K562 (cell line): ENCODE measurements around the gene RHOC. TPM values are rescaled to one million over a fixed set of nuclear protein-coding genes. Genes with fewer than 3 reads are reported as not detected.
A peak's percentile ranks its signal among the peaks of the same experiment; 100 is the strongest.

Experiments used
- CBFA2T3 ChIP-seq: fragments of 450-650 bp; IDR thresholded peaks from 2 replicates; pipeline ENCODE4 v1.6.1; 2017
- GTF2A2 ChIP-seq: IDR thresholded peaks from 2 replicates; pipeline ENCODE4 v1.6.1; 2016; ENCODE audit warnings: mild to moderate bottlenecking, missing genetic modification characterization, missing compliant biosample characterization
- HDGF ChIP-seq: fragments of 450-650 bp; IDR thresholded peaks from 2 replicates; pipeline ENCODE4 v1.6.1; 2016
- KDM5B ChIP-seq: fragments of 200-600 bp; sonication (generic); IDR thresholded peaks from 2 replicates; pipeline ENCODE4 v1.6.1; 2012; ENCODE audit warnings: low read depth, mild to moderate bottlenecking, moderate library complexity, low read length, control low read depth, inconsistent platforms; ENCODE audit not compliant: insufficient replicate concordance
- MAFK ChIP-seq: IDR thresholded peaks from 2 replicates; pipeline ENCODE4 v1.6.1; 2011; ENCODE audit warnings: low read length, improper control_type of control experiment
- NONO ChIP-seq, 2 experiments: fragments of 200-400 bp in 1 of 2; fragments of 450-650 bp in 1 of 2; formaldehyde crosslinking in 1 of 2; IDR thresholded peaks; 2 replicates each; pipeline ENCODE4 v1.6.1; 2017; ENCODE audit warnings: low read depth in 2 of 2, mild to moderate bottlenecking in 2 of 2, moderate library complexity in 2 of 2, low read length in 1 of 2
- RCOR1 ChIP-seq, 2 experiments: IDR thresholded peaks; 2 replicates each; pipeline ENCODE4 v1.6.1; 2012; ENCODE audit warnings: low read depth in 2 of 2, low read length in 2 of 2, borderline replicate concordance in 1 of 2, improper control_type of control experiment in 1 of 2
- SMARCA4 ChIP-seq: fragments of 450-650 bp; IDR thresholded peaks from 2 replicates; pipeline ENCODE4 v1.6.1; 2016
- SMARCE1 ChIP-seq: fragments of 450-650 bp; IDR thresholded peaks from 2 replicates; pipeline ENCODE4 v1.7.1; 2016; ENCODE audit warnings: mild to moderate bottlenecking
- TAF1 ChIP-seq: IDR thresholded peaks from 2 replicates; pipeline ENCODE4 v1.6.1; 2011; ENCODE audit warnings: mild to moderate bottlenecking, low read length, moderate library complexity; ENCODE audit not compliant: insufficient read depth, control insufficient read depth, severe bottlenecking; ENCODE audit errors: extremely low read depth
- TEAD4 ChIP-seq, 2 experiments: sonication (generic) in 1 of 2; formaldehyde crosslinking in 1 of 2; IDR thresholded peaks; 2 replicates each; pipeline versions ENCODE4 v1.6.1 to v1.8.0; 2012 to 2022; ENCODE audit warnings: borderline replicate concordance in 1 of 2, inconsistent platforms in 1 of 2, low read length in 1 of 2, mild to moderate bottlenecking in 1 of 2, missing genetic modification reagents in 1 of 2
- ZC3H11A ChIP-seq: IDR thresholded peaks from 2 replicates; pipeline ENCODE4 v1.6.1; 2012; ENCODE audit warnings: low read depth, low read length, improper control_type of control experiment
- ZEB2 ChIP-seq: fragments of 450-650 bp; IDR thresholded peaks from 2 replicates; pipeline ENCODE4 v1.6.1; 2016
- polyA plus RNA-seq, 8 experiments: library from polyadenylated mRNA; depleted of rRNA in 4 of 8; stranded (reverse) in 5 of 8; unstranded in 3 of 8; fragments of >200 nt; fragmentation: Nextera tagmentation in 2 of 8; fragmentation: Illumina TruSeq in 1 of 8; extraction: Ambion mirVana in 2 of 8; extraction: Trizol in 1 of 8; gene quantifications; 2 replicates each; pipeline versions ENCODE4 v1.2.1 to v1.2.3, GENCODE V29; 2011 to 2014; ENCODE audit warnings: inconsistent platforms in 1 of 8, missing spikeins in 1 of 8
- total RNA-seq, 7 experiments: library from RNA; depleted of rRNA in 6 of 7; stranded (reverse); fragments of >200 nt in 6 of 7; fragmentation: Illumina TruSeq in 2 of 7; extraction: Trizol in 2 of 7; gene quantifications; 2 replicates each; pipeline versions ENCODE4 v1.2.1 to v1.2.3, GENCODE V29; 2011 to 2021; ENCODE audit warnings: low replicate concordance in 1 of 7

The RHOC gene
- total and polyA plus RNA-seq, 9 of the 15 experiments (the other 6 are each of a cell fraction or from before 2014, with no cell fraction given), result 35.2 to 364 (median 204) TPM

- TF ChIP-seq TAF1 (no peak), KDM5B (no peak), SMARCA4 (peak; percentile 22; the same call in 1 of the 2 replicates), CBFA2T3 (0 out of 2 replicates have a peak, but pooled peaks have one; percentile 29), SMARCE1 (peak; percentile 53; the same call in 1 of the 2 replicates), GTF2A2 (tag) (no peak), MAFK (no peak), TEAD4 (IDR thresholded peaks at IDR 0.05; ENCODE audit: low read length) (peak; percentile 24; the same call in 1 of the 2 replicates), TEAD4 (CRISPR knock-in tag; IDR thresholded peaks at IDR 0.05; ENCODE audit: borderline replicate concordance) (no peak), NONO (IDR thresholded peaks at IDR 0.05; ENCODE audit: low read depth in 2 of 2, low read length in 1 of 2) (no peak), HDGF (0 out of 2 replicates have a peak, but pooled peaks have one; percentile 60), ZEB2 (no peak), ZC3H11A (no peak), RCOR1 (IDR thresholded peaks at IDR 0.05; ENCODE audit: borderline replicate concordance in 1 of 2, low read depth in 2 of 2, low read length in 2 of 2) (peak in 1 of 2 experiments; percentile 73; a peak in 2 of 4 replicates)
Observed at GRCh38 chr1:112696578-112697314, 10.2 kb downstream of the RHOC start (continued).
